ENCODE data around the gene DCC. TPM values are rescaled to one million over a fixed set of nuclear protein-coding genes. Genes with fewer than 3 reads are reported as not detected.

DCC gene
- total and polyA plus RNA-seq, 10 donors: 0.03 to 9.2 (median 0.91) TPM; not detected in 1

DNA sequence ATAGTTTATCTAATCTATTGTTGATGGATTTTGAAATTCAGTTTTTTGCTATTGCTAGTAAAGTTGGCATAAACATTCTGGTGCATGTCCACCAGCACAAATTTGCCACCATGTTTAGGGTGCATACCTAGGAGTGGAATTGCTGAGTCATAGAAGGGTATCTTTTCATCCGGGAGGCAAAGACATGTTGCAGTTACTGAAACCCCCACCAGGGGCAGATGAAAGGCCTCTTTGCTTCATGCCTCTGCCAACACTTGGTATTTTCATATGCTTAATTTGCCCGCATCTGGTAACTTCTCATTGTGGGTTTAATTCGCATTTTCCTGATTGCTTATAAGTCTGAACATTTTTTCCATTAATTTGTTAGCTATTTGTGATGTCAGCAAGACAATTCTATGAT lies 8.2 kb downstream of the DCC start:
- Histone ChIP-seq H3K4me1 (no peaks in the 10 kb centered on the region), H3K4me3 (no peak overlapping the region), H3K27ac (no peak overlapping the region), H3K27me3 (replicated peaks in 1 of 7) (peaks cover 0 to 12% (median 1%) of the 10 kb centered on the region in 7 donors), H3K36me3 (no peaks in the 10 kb centered on the region), H3K9me3 (peaks cover 0 to 5% (median 0%) of the 10 kb centered on the region in 8 donors)
- TF ChIP-seq POLR2AphosphoS5 (IDR thresholded peaks at IDR 0.05): no peak
- TF ChIP-seq, protein P1, sequence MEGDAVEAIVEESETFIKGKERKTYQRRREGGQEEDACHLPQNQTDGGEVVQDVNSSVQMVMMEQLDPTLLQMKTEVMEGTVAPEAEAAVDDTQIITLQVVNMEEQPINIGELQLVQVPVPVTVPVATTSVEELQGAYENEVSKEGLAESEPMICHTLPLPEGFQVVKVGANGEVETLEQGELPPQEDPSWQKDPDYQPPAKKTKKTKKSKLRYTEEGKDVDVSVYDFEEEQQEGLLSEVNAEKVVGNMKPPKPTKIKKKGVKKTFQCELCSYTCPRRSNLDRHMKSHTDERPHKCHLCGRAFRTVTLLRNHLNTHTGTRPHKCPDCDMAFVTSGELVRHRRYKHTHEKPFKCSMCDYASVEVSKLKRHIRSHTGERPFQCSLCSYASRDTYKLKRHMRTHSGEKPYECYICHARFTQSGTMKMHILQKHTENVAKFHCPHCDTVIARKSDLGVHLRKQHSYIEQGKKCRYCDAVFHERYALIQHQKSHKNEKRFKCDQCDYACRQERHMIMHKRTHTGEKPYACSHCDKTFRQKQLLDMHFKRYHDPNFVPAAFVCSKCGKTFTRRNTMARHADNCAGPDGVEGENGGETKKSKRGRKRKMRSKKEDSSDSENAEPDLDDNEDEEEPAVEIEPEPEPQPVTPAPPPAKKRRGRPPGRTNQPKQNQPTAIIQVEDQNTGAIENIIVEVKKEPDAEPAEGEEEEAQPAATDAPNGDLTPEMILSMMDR (IDR thresholded peaks at IDR 0.05 in 8 of 11, conservative IDR thresholded peaks at IDR 0.05 in 3 of 11): peak in 1 of 11 experiments; percentile 9
- no peak for DNase-seq
- intact Hi-C loops (cut with DNase I; ENCODE audit: low total_unique reads): no loop called here
- 74 to 91% (median 80%) methylated on average over 3 of the region's 3 CpGs for WGBS, 5 donors

DNA sequence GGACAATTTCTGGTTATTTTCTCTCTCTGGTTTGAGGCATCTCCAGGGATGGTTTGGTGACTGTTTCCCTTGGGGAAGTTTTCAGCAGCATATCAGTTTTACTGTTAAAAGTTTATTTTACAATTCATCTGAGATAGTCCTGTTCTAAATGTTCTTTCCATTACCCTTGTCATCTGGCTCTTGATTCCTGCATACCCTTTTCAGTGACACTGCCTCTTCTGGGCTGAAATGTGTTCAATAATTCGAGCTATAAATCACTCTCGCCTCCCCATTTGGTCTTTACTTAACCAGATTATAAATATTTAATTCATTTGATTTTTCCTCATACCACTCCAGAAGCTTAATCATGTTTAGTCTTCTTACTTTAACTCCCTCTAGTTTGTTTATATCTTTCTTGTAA lies 9.5 kb downstream of the DCC start:
- whole genome bisulfite sequencing, 5 donors: 39 to 73% (median 72%) methylated on average over 2 of the region's 2 CpGs
- Histone ChIP-seq H3K4me1 (no peaks in the 10 kb centered on the region), H3K4me3 (no peak overlapping the region), H3K9me3 (peaks cover 0 to 5% (median 0%) of the 10 kb centered on the region in 8 donors), H3K36me3 (no peaks in the 10 kb centered on the region), H3K27ac (no peak overlapping the region), H3K27me3 (replicated peaks in 1 of 7) (no peaks in the 10 kb centered on the region)
- intact Hi-C loops (cut with DNase I; ENCODE audit: low total_unique reads): no loop called here
- no peak for DNase-seq
- TF ChIP-seq POLR2A (IDR thresholded peaks at IDR 0.05): no peak
- TF ChIP-seq, protein P1 (IDR thresholded peaks at IDR 0.05 in 8 of 11, conservative IDR thresholded peaks at IDR 0.05 in 3 of 11): no peak
- no peak for TF ChIP-seq POLR2AphosphoS5 (IDR thresholded peaks at IDR 0.05)

DNA sequence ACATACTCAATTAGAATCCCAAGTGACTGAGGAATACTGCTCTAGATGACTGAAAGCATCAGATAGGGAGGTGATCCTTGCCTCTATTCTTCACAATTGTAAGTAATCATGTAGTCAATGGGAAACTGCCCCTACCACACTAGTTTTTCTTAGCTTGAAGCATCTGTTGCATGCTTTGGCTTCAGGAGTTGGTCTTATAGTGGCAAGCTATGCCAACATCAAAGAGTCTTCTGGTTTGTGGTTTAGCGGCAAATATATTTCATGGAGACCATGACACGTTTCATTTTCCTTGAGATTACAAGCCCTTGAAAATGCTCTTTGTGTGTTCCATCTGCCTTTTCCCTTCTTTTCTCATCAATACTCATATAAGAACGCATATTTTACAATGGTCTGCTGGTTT lies 12.9 kb downstream of the DCC start:
- intact Hi-C loops (cut with DNase I; ENCODE audit: low total_unique reads): no loop called here
- no peak for DNase-seq
- TF ChIP-seq POLR2AphosphoS5 (IDR thresholded peaks at IDR 0.05) (no peak), POLR2A (IDR thresholded peaks at IDR 0.05) (no peak)
- TF ChIP-seq, protein P1 (IDR thresholded peaks at IDR 0.05 in 8 of 11, conservative IDR thresholded peaks at IDR 0.05 in 3 of 11): no peak
- WGBS, 5 donors: 73 to 86% (median 83%) methylated on average over 3 of the region's 3 CpGs
- no peaks in the 10 kb centered on the region for H3K4me1 ChIP-seq
- no peaks in the 10 kb centered on the region for H3K36me3 ChIP-seq
- H3K27ac ChIP-seq: no peak overlapping the region
- H3K9me3 ChIP-seq: peaks cover 0 to 5% (median 0%) of the 10 kb centered on the region in 8 donors
- no peaks in the 10 kb centered on the region for H3K27me3 ChIP-seq (replicated peaks in 1 of 7)
- H3K4me3 ChIP-seq: no peak overlapping the region

DNA sequence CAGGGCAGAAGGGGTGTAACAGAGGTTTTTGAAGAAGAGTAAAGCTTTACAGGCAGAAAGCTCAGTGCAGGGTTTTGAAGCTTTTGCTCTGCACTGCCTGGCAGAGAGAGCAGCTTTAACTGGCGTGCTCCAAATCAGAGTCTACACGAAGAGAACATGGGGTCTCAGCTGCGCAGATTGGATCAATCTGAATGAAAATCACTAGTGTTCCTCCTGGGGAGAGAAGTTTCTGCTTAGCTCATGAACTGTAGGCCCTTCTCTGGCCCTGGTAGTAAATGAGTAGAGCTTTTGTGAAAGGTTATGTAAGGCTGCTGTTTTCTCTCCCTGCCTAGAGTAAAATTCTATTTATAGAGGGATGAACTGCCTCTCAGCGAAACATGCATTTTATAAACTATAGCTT lies 13.6 kb downstream of the DCC start:
- Histone ChIP-seq H3K36me3 (no peaks in the 10 kb centered on the region), H3K27me3 (replicated peaks in 1 of 7) (no peaks in the 10 kb centered on the region), H3K27ac (no peak overlapping the region), H3K4me3 (no peak overlapping the region), H3K4me1 (no peaks in the 10 kb centered on the region), H3K9me3 (no peaks in the 10 kb centered on the region)
- intact Hi-C loops (cut with DNase I; ENCODE audit: low total_unique reads): no loop called here
- WGBS, 5 donors: 78 to 87% (median 84%) methylated on average over 4 of the region's 4 CpGs
- TF ChIP-seq, protein P1 (IDR thresholded peaks at IDR 0.05 in 8 of 11, conservative IDR thresholded peaks at IDR 0.05 in 3 of 11): no peak
- TF ChIP-seq POLR2AphosphoS5 (IDR thresholded peaks at IDR 0.05) (no peak), POLR2A (IDR thresholded peaks at IDR 0.05) (no peak)
- DNase-seq: no peak

Data from spleen (tissue), 11 donors.